Measurements from ENCODE around the gene ANXA9.

ANXA9 gene

DNA sequence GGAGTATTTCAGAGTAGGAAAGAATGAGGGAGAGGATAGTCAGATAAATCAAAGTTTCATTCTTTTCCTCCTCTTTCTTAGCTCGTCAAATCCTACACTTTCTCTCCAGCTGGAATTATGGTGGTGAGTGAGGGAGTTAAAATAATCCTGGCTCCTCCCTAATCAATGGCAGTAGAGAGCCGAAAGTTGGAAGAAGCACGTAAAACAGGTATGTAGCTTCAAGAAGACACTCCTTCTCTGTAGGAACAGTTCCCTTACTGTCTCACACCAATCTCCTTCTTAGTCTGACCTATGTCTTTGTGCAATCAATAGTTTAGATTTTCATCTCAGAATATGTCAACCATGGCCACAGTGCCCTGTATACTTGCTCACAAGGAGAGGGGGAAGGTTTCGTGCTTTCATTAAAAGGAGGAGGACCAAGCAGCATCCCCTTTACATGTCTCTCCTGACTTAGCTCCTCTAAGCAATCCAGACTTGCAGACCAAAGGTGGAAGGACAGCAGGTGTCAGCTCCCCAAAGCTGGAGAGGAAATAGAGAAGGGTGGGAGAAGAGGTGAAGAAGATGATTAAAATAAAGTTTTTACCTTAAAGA lies 23.7 kb downstream of the ANXA9 start:
- no peak for DNase-seq (ENCODE audit: low read depth)

DNA sequence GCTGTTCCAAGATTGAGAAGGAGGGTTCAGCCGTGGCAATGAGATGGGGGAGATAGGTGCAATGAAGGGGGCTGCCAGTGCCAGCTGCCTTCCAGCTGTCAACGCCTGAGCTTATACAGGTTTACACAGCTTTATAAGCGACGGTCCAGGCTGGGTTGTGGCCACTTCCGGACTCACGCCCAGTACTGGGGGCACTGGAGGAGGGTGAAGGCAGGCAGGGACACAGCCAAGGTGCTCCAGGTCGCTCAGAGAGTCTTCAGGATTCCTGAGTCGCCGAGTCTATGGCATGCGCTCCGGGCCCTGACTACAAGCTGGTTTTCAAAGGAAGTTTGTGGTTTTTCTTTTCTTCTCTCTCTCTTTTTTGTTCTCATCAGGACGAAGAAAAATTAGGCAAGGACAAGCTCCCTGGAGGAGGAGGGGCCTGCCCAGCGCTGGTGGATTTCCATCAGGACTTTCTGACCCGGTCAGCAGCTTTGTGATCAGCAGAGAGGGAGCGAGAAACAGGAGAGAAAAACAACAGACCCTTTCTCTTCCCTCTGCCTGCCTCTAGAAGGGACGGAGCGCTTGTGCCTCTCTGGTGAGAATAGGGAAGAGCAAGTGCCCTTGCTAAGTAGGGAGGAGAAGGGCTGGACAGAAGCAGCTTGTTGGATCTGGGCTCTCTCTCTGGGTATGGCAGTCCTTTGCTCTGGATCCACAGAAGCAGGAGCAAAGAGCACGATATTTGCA lies 24.4 kb downstream of the ANXA9 start, which contains the start of gene MINDY1:
Gene MINDY1, minus strand, starts transcription at position 576 of the 726 bp plus-strand sequence. CDS start 4,285 bp downstream, outside the sequence.
- peak; percentile 57 for DNase-seq (ENCODE audit: low read depth)

DNA sequence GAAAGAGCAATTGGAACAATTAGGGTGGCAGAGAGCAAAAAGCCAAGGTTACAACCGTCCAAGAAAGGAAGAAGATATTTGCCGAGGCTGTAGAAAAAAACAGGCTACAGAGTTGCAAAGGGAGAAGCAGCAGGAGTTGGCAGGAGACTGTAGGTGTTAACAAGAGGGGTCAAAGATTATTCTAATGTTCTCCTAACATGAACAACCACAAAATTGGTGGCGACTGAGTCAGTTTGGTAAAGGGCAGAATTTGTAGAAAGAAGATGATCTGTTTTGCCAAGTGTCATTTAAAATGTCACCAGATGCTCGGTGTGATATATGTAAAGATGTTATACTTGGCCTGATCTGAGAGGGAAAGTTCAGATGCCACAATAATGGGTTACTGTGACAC lies 25.8 kb downstream of the ANXA9 start:
- DNase-seq (ENCODE audit: low read depth) = no peak

DNA sequence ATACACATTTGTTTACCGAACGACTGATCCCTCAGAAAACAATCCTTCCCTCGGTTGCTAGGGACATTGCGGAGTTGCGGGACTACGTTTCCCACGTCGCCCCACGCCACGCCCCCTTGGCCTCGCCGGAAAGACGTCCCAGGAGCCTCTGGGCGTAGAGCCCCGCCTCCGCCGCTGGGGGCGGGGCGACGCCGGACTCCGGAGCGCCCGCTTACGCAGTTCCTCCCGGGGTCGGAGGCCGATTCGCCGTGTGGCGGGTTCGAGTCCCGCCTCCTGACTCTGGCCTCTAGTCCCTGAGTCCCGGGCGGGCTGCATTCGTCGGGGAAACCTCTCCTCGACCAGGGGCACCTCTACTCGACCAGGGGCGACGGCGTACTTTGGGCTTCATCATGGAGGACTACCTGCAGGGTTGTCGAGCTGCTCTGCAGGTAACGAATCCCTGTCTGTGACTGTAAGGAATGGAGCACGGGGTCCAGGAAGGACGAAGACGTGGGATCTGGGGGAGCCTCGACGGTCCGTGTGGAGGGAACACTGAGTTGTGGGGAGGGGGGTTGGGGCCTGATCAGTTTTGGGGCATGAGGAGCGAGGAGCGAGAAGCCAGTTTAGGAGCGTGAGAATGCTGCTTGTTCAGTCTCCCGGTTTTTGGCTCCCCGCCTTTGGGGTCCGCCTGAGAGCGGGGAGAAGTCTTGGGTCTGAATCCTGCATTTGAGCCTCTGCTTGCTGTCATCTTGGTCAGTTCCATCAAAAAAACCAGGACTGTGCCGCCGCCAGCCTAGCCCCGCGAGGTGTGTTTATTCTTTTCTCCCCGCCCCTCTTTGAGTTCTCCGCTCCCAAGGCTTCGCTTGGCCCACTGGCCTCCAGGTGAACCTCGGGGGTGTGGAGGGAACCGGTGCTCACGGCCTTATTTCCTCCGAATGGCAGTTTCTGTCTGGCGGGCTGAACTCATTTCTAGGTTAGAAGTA lies 26.4 kb downstream of the ANXA9 start, which contains the start of gene PRUNE1:
Gene PRUNE1, plus strand, starts transcription at position 206 of the 962 bp plus-strand sequence. Its CDS starts 184 bp downstream, at position 390.
- peak; percentile 73 for DNase-seq (ENCODE audit: low read depth)

DNA sequence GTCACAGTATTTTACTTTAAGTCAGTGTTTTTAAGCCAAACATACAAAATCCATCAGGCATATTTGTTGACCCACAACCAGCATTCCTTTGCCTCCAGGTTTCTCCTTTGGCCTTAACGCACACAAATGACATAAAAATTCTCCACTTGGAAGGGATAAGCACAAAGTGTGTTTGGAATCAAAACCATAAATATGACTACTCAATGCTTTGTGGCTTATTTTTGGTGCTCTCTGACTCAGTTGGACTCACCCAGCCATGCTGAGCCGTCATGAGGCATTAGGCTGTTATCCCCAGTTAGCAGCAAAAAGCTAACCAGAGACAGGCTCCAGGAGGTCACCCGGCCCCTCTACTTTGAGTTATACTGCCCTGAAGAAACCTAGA lies 27.1 kb downstream of the ANXA9 start:
- no peak for DNase-seq (ENCODE audit: low read depth)

DNA sequence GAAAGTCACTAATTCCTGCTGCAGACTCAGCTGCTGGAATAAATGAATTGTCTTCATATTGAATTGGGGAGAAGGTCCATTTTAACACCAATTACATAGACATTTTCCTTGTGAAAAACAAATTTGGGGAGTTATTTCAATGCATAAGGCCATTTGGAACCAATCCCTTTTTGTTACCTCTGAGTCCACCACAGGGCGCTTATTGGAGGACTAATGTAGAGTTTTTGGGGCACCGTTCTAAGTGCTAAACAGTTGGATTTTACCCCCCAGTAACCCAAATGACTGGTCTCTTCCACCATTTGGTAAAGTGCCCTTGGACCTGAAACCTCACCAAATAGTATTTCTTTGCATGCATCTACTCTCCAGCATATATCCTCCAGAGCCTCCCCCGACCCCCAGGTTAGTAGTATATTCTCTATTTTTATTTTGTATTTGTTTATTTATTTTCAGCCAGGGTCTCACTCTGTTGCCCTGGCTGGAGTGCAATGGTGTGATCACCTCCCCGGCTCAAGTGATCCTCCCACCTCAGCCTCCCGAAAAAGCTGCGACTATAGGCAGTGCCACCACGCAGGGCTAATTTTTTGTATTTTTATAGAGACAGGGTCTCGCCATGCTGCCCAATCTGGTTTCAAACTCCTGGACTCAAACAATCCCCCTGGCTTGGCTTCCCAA lies 27.7 kb downstream of the ANXA9 start:
- no peak for DNase-seq (ENCODE audit: low read depth)

DNA sequence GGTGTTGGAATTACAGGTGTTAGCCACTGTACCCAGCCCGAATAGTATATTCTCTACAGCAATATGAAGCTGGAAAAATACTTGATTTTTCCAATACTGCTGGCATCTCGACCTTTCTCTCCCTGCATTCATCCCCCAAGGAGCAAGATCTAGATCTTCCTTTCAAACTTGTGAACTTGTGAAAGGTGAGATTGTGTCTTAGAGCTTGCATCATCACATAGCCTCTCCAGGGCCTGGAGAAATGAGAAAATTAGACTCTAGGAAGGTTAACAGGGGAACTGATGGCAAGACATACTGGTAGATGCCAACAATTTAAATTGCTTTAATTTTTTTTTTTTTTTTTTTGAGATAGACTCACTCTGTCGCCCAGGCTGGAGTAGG lies 28.2 kb downstream of the ANXA9 start:
- DNase-seq (ENCODE audit: low read depth) = no peak

DNA sequence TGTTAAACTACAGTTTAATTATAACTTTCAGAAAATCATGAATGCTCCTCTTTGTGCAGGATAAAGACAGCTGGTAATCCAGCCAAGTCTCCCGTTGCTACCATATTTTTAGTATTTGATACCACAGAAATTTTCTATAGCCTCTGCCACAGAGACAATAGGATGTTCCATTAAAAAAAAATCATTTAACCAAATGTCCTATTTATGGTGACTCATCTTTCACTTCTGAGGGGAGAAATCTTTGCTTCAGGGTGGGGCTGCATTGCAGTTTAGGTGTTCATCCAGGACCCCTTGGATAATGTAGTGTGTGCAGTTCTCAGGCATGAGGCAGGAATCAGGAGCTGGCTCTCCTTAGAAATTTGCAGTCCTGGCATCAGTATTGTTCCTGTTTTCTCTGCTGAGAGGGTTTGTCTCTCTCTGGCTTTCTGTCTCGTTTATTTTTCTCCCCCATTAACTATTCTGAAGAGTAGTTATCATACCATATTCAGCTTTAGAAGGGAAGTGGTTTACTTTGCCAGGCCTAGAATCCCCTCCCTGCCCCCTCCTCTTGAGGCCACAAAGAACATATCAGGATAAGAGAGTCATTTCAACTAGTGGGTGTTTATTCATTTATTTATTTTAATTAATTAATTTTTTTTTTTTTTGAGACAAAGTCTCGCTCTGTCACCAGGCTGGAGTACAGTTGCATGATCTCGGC lies 29.2 kb downstream of the ANXA9 start:
- no peak for DNase-seq (ENCODE audit: low read depth)

DNA sequence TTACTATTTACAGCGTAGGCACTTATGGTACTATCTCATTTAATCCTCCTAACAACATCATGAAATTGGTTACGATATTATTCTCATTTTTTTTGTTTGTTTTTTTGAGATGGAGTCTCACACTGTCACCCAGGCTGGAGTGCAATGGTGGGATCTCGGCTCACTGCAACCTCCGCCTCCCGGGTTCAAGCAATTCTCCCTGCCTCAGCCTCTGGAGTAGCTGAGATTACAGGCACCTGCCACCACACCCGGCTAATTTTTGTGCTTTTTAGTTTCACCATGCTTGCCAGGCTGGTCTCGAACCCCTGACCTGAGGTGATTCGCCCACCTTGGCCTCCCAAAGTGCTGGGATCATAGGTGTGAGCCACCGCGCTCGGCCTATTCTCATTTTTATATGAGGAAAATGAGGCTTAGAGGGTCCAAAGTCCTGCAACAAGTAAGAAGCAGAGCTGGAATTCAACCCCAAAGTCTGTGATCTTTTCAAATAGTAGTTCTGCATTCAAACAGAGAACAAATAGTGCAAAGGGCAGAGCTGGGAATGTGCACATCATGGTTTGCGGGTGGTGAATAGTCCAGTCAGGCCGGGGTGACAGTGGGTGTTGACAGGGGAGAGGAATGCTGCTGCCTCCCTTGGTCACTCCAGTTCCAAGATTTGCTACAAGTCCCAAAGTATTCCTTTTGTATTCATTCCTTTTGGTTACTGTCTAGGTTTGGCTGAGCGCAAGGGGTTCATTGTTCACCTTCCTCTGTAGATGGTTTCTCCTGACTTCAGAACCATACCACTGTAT lies 30.8 kb downstream of the ANXA9 start:
- no peak for DNase-seq (ENCODE audit: low read depth)

DNA sequence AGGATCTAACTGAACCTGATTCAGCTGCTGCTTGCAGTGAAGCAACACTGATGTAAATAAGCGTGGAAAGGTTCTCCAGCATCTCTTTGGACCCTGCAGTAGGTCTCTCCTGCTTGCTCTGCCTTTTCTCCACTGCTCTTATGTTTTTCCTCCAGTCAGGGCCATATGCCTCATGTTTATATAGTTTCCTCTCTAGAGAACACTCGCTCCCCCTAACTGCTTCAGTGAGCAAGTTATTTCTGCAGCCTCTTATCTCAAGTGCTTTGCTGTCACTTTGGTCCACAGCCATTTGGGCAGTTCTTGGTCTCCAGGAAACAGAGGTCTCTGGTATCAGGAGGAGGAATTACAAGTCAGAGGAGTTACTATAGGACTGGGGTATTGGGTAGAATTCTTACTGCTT lies 31.4 kb downstream of the ANXA9 start:
- no peak for DNase-seq (ENCODE audit: low read depth)

DNA sequence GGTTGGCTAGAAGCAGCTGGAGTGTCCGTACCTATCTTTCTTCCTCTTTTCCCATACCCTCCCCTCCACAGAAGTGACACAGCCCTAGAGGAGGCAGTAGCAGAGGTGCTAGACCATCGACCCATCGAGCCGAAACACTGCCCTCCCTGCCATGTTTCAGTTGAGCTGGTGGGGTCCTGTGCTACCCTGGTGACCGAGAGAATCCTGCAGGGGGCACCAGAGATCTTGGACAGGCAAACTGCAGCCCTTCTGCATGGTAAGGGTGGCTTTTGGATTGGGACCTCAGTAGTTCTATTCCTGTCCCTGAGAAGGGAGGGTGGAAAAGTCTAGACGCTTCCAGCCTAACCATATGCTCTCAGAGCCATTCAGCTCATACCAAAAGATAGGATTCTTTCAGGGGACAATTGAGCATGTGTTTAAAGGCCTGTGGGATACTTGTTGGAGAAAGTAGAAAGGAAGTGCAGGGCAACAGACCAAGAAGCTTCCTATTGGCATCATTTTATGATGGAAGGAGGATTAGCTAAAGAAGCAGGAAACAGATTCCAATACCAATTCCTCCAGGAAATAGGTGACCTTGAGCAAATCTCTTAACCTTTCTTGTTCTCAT lies 42.6 kb downstream of the ANXA9 start:
- DNase-seq (ENCODE audit: low read depth) = no peak

DNA sequence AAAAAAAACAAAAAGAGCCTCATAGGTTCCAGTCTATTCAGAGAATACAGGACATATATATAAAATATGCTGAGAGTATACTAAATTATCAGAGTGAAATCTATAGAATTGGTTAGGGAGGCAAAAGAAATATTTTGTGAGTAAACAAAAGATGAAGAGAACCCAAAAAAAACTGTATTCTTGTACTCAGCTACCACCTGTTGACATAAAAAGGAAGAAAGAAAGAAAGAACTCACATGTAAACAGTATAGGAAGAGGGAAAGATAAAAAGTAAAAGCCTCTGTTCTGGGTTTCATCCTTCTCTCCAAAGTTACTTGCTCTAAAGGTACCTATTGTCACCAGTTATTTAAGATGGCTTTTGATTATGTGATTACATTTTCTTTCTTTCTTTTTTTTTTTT lies 44.4 kb downstream of the ANXA9 start:
- no peak for DNase-seq (ENCODE audit: low read depth)

DNA sequence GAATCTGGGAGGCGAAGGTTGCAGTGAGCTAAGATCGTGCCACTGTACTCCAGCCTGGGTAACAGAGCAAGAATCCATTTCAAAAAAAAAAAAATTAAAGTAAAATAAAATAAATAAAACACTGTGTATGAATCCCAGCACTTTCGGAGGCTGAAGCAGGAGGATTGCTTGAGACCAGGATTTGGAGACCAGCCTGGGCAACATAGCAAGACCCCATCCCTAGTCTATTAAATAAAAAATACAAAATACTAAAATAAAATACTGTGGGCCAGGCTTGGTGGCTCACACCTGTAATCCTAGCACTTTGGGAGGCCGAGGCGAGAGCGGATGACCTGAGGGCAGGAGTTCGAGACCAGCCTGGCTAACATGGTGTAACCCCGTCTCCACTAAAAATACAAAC lies 50.1 kb downstream of the ANXA9 start:
- no peak for DNase-seq (ENCODE audit: low read depth)

DNA sequence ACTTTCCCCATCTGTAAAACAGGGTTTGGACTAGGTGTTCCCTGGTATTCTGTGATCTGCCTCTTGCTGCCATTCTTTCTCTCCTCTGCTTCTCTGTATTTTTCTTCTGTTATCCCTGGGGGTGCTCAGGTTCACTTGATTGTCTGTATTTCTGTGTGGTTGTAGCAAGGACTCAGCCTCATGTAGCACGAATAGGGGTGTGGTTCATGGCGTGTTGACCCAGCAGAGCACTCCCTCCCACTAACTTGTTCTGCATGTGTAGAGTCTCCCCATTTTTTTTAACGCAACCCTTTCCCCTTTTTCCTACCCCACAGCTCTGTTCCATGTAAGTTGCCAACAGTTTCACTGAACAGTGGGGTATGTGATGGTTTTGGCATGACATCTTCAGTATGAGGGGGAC lies 53.1 kb downstream of the ANXA9 start:
- no peak for DNase-seq (ENCODE audit: low read depth)

DNA sequence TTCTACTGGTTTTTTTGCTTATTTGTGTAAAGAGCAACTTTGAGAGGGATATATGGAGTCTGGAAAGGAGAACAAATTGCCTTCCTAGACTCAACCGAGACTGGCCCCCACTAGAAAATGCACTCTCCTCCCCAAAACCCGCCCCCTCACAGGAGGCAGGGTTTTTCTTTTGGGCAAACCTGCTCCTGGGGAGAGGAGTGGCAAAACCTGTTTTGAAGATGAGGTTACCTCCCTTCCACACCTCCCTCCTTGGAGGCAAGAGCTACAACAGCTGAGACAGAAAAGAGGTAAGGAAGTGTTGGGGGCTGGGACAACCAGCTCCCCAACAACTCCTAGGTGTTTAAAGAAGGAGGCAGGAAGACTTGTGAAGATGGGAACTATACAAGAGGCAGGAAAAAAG lies 54.3 kb downstream of the ANXA9 start, which contains the start of gene BNIPL:
Gene BNIPL, plus strand, starts transcription at position 231 of the 400 bp plus-strand sequence. Its CDS starts 140 bp downstream, at position 371.
- no peak for DNase-seq (ENCODE audit: low read depth)

DNA sequence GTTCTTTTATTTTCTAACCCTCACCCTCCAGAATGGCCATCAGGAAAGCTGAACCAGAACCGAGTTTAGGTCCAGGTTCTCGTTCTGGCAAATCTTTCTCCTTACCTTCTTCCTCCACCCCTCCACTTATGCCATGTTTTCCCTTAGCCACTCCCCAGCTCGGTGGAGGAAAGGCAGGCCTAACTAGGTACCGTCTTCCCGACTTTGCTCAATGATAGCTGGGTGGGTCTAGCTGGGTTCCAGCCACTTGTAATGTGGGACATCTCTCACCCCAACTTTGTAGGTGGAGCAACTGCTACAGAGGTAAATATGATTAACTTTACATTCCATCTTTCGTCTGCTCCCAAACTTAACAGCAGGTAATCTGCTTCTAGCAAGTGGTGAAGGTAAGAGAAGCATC lies 54.9 kb downstream of the ANXA9 start:
- DNase-seq (ENCODE audit: low read depth) = no peak

DNA sequence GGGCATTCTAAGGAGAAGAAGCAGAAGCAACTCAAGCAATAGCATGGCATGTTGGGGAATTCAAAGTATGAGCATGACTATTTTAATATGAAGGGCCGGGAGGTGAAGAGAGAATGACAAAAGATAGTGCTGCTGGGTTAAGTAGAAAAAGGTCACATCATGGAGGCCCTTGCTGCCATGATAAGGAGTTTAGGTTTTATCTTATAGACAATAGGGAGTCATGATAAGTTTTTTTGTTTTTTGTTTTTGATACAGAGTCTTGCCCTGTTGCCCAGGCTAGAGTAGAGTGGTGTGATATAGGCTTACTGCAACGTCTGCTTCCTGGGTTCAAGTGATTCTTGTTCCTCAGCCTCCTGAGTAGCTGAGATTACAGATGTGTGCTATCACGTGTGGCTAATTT lies 57.4 kb downstream of the ANXA9 start:
- no peak for DNase-seq (ENCODE audit: low read depth)

DNA sequence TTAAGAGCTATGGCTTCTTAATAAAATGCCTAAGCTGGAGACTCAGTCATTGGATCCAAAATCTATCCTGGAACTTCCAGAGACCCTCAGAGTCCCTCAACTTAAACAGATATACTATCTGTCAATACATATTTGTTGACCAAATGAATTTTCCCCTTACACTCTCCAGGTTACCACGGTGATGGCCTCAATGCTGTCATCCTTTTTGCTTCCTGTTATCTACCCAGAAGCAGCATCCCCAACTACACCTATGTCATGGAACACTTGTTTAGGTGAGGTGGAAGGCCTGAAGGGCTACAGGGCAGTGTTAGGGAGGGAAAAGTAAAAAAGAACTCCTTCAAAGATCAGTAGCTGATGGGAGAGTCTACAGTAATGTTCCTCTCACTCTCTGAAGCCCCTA lies 61.1 kb downstream of the ANXA9 start:
- DNase-seq (ENCODE audit: low read depth) = no peak
